ENCODE results near the gene FCHSD1. TPM values are rescaled to one million over a fixed set of nuclear protein-coding genes. Genes with fewer than 3 reads are reported as not detected.
"Not testable (repeated sequence)": the region's sequence is repeated elsewhere in the genome, so short reads cannot be mapped to it uniquely, and the experiment has no call there.

FCHSD1 gene
- total RNA-seq, 1 donor from 2014 or later: 4.1 TPM

DNA sequence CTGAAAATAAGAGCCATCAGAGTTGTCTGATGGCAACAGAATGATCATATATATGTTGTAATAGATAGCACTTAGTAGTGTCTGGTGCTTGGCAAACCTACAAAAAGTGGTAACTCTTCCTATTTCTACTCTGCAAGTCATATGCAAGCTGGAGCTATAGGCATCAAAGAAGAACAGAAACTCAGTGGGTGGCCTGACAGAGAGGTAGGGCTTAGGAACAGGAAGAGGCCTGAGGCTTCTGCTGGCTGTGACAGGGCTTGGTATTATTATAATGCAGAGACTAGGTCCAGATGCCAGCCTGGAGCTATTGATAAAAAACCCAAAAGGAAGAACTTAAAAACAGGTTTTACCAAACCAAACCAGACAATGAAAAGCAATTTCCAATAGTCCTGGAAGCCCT, 28.0 kb downstream of the FCHSD1 start:
- DNase-seq (ENCODE audit: low spot score): no peak
- intact Hi-C loops (cut with DNase I): no loop called here

- intact Hi-C loops (cut with DNase I): loop anchor here (1.0 to 2.0 kb wide), 2 partner anchors 14 to 27 kb away; no protein-coding TSS in a partner anchor
These were observed 32.2 kb downstream of the FCHSD1 start, which contains the start of gene DIAPH1 for GRCh38 chr5:141618804-141619554. Gene DIAPH1 (minus strand): TSS chr5:141619000. CDS start chr5:141618914, 86 bp downstream.

DNA sequence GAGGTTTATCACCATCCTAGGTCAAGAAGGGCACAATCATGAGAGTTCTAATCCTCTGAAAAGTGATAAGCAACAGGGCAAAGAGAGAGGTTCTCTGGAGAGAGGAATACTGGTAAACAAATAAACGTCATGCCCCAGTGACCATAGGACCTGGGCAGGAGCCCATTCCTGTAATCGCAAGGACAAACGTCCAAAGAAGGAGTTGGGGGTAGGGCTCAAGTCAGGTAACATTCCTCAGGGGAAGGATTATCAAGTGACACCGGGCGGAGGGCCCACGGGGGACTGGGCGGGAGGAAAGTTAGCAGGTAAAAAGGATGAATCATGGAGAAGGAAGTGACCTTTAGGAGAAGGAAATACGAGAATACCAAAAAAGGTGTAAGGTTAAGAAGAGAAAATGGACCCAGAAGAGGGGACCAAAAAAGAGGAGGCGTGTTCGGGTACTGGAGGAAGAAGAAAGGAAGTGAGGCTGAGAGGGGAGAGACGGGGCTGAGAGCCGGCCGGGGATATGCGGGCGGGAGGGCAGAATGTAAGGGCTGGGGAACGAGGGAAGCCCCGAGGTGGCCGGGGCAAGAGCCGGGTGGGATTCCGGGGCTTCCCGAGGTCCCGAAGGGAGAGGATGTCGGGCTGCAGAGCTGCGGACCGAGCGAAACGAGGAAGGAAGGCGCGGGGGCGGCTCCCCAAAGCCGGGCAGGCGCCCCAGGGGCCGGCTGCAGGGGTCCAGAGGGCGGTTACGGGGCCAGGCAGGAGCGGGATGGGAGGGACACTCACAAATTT, 33.0 kb downstream of the FCHSD1 start:
- intact Hi-C loops (cut with DNase I): loop anchor here (2.0 kb wide), 1 partner anchor 13 kb away; no protein-coding TSS in a partner anchor
- DNase-seq (ENCODE audit: low spot score): peak; percentile 81

More at GRCh38 chr5:141618804-141619554, 32.2 kb downstream of the FCHSD1 start, which contains the start of gene DIAPH1:
- peak; percentile 99 for DNase-seq (ENCODE audit: low spot score)

DNA sequence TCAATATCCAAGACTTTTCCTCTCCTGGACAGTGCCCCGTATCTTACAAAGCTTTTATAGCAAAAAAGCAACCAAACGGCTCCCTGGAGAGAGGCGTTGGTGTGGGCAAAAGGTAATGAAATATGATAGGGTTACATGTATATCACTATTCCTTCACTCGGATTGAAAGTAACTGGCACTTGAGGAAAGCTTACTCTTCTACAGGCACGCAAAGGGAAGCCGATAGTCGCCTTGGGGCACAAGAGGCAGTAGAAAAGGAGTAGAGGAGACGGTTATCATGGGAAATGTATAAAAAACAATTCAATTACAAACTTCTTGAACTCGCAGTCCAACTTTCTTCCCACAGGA, 33.6 kb downstream of the FCHSD1 start:
- intact Hi-C loops (cut with DNase I): loop anchor here (2.0 kb wide), 1 partner anchor 13 kb away; no protein-coding TSS in a partner anchor
- DNase-seq (ENCODE audit: low spot score): no peak

GRCh38 chr5:141617128-141617527, 34.1 kb downstream of the FCHSD1 start:
- intact Hi-C loops (cut with DNase I): no loop called here
- no peak for DNase-seq (ENCODE audit: low spot score)

GRCh38 chr5:141615991-141616720, 35.1 kb downstream of the FCHSD1 start:
- intact Hi-C loops (cut with DNase I): no loop called here
- DNase-seq (ENCODE audit: low spot score): no peak

- no peak for DNase-seq (ENCODE audit: low spot score)
- intact Hi-C loops (cut with DNase I): no loop called here
These were observed 37.9 kb downstream of the FCHSD1 start for GRCh38 chr5:141613344-141613743.

GRCh38 chr5:141611289-141611688, 39.9 kb downstream of the FCHSD1 start:
- intact Hi-C loops (cut with DNase I): no loop called here
- no peak for DNase-seq (ENCODE audit: low spot score)

GRCh38 chr5:141609921-141610320, 41.3 kb downstream of the FCHSD1 start:
- DNase-seq (ENCODE audit: low spot score); intact Hi-C loops (cut with DNase I): not testable (repeated sequence)

DNA sequence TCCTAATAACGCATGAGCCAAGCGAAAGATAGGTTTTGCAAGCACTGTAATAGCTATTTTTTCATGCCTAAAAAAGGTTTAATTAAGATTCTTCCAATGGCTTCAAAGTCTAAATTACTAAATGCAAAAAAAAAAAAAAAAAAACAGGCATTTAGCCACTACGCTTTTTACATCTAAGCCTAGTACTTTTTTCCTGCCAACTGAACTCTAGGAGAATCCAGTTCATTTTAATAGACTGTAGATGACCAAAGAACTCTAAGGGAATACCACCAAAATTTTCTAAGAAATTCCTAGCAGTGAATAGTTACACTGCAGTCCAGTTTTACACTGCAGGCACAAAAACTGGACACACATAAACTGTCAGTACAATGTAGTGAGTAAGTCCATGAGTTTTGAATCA, 42.2 kb downstream of the FCHSD1 start:
- DNase-seq (ENCODE audit: low spot score): no peak
- intact Hi-C loops (cut with DNase I): no loop called here

DNA sequence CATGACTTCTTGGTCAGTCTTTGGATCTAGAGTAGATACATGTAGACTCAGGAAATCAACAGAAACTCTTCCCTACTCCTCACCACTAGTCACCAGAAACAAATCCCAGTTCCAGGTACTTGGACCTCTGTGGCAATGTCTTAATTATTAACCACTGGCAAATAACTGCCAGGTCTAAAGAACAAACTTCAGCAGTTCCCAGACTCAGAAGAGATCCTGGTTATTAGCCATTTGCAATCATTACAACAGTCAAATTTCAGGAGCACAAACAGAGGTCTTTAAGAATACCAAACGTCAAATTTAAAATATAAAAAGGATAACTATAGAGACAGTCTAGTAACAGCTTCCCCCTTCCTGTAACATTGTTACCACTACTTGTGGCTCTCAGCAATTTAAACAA, 42.7 kb downstream of the FCHSD1 start:
- no peak for DNase-seq (ENCODE audit: low spot score)
- intact Hi-C loops (cut with DNase I): no loop called here

- intact Hi-C loops (cut with DNase I): no loop called here
- DNase-seq (ENCODE audit: low spot score): no peak
These were observed 43.2 kb downstream of the FCHSD1 start for GRCh38 chr5:141608046-141608445.

DNA sequence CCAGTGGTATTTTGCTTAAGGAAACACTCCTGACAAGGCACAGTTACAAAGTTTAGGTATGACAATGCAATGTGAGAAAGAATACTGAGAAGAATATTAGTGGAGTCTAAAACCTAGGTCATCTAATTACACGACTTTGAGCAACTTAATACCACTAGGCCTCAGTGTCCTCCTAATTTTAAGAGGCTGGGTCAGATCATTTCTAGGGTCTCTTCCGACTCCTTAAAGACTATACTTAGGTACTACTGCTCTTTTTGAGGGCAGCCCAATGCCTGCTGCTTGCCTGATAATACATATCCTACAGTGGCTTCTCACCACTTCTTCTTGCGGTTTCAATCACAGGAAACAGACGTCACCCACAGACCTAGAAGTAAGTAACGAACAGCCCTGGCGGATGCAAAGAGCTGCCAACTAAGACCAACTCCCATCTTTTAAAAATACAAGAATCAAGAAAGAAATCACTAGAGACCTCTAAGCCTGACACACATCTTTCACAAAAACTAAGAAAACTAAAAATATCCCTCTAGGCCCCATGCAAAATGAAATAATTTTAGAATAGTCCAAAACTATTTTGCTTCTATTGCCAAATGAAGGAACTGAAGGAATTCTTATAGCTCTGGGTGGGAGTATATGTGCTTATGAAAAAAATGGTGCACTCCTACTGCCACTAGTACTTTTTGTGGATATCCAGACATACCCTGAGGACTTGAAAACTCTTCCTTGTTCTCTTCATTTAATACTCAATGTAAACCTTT, 45.5 kb downstream of the FCHSD1 start:
- peak; percentile 81 for DNase-seq (ENCODE audit: low spot score)
- intact Hi-C loops (cut with DNase I): loop anchor here (2.0 kb wide), 1 partner anchor 13 kb away; the partner anchor contains the start of gene DIAPH1

- no peak for DNase-seq (ENCODE audit: low spot score)
- intact Hi-C loops (cut with DNase I): loop anchor here (2.0 kb wide), 1 partner anchor 15 kb away; the partner anchor contains the start of gene DIAPH1
These were observed 47.1 kb downstream of the FCHSD1 start for GRCh38 chr5:141603923-141604717.

DNA sequence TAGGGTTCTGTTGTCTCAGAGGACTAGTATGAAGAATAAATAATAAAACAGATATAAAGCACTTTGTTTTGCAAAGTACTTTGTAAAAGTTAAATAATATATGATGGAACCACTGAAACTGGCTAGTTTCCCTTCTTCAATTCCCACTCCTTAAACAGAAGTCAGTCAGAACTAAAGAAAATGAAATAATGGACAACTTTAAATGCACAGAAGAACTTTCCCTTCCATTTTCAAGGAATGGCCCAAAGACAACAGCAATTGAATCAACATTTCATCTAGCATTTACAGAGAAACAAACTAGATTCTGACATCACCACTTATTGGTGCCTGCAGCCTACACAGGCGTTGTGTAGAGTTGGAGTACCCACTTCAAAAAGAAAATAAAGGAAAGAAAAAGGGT, 48.6 kb downstream of the FCHSD1 start:
- no peak for DNase-seq (ENCODE audit: low spot score)
- intact Hi-C loops (cut with DNase I): no loop called here

- intact Hi-C loops (cut with DNase I): no loop called here
- no peak for DNase-seq (ENCODE audit: low spot score)
These were observed 52.5 kb downstream of the FCHSD1 start for GRCh38 chr5:141598391-141599345.

DNA sequence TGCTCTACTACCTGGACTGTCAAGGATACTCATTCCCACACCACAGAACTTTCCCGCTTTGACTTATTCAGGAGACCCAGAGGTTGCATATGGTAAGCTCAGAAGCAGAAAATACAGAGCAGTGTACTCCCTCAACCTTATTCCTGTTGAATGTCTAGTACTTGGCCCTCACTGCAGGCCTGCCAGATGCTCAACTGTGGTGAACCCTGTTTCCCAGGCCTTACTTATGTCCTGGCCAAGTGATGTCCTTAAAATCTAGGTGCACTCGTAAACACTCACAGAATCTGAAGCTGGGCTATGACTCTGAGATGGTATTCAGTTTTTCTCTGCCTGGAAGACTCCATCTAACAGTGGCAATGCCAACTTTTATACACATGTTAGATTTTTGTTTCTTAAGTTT, 53.4 kb downstream of the FCHSD1 start:
- no peak for DNase-seq (ENCODE audit: low spot score)
- intact Hi-C loops (cut with DNase I): no loop called here

All from cardiac septum (tissue), 1 donor.